ENCODE data around the gene CHEK1.

The CHEK1 gene

GRCh38 chr11:125674210-125674609 is 49.2 kb downstream of the CHEK1 start:
- Histone ChIP-seq H3K4me1 (ENCODE audit: control insufficient read depth, low read depth, low read length) (no peaks in the 10 kb centered on the region), H3K56ac (ENCODE audit: low read length) (no peak overlapping the region), H3K27ac (ENCODE audit: low read depth, low read length) (no peak overlapping the region), H3K9ac (ENCODE audit: low read length) (no peak overlapping the region), H3K79me2 (ENCODE audit: control insufficient read depth, insufficient read depth, low read length) (no peaks in the 10 kb centered on the region), H3K4ac (ENCODE audit: low read depth, low read length) (no peak overlapping the region), H2BK5ac (ENCODE audit: low read length) (no peak overlapping the region), H4K8ac (ENCODE audit: low read depth, low read length) (no peak overlapping the region), H3K23ac (ENCODE audit: low read length) (no peak overlapping the region), H3K27me3 (ENCODE audit: insufficient read depth, low read length, poor library complexity) (no peaks in the 10 kb centered on the region), H3K4me3 (ENCODE audit: low read length) (no peak overlapping the region), H2BK120ac (ENCODE audit: low read depth, low read length) (no peak overlapping the region), H3K18ac (ENCODE audit: low read length) (no peak overlapping the region), H2BK15ac (replicated peaks; ENCODE audit: low read depth) (no peak overlapping the region), H3K4me2 (ENCODE audit: low read length) (no peak overlapping the region), H3K79me1 (ENCODE audit: low read length) (no peaks in the 10 kb centered on the region), H3K36me3 (ENCODE audit: control insufficient read depth, insufficient read depth, low read length) (peaks cover 3% of the 10 kb centered on the region), H4K5ac (ENCODE audit: low read length) (no peak overlapping the region), H2AK5ac (ENCODE audit: low read length) (no peak overlapping the region)
- WGBS (ENCODE audit: extremely low coverage, insufficient coverage, low lambda C conversion rate) = no CpG with 5 or more reads among the region's 2 CpGs
- no peak for DNase-seq

GRCh38 chr11:125675196-125675595 is 50.2 kb downstream of the CHEK1 start:
- Histone ChIP-seq H3K36me3 (ENCODE audit: control insufficient read depth, insufficient read depth, low read length) (peaks cover 3% of the 10 kb centered on the region), H3K79me1 (ENCODE audit: low read length) (no peaks in the 10 kb centered on the region)

GRCh38 chr11:125679397-125679796 is 54.4 kb downstream of the CHEK1 start:
- Histone ChIP-seq H3K36me3 (ENCODE audit: control insufficient read depth, insufficient read depth, low read length) (peaks cover 3% of the 10 kb centered on the region), H3K79me2 (ENCODE audit: control insufficient read depth, insufficient read depth, low read length) (no peaks in the 10 kb centered on the region), H3K4me1 (ENCODE audit: control insufficient read depth, low read depth, low read length) (peaks cover 2% of the 10 kb centered on the region), H4K5ac (ENCODE audit: low read length) (no peak overlapping the region), H2BK120ac (ENCODE audit: low read depth, low read length) (no peak overlapping the region), H2BK5ac (ENCODE audit: low read length) (no peak overlapping the region), H3K4ac (ENCODE audit: low read depth, low read length) (no peak overlapping the region), H3K18ac (ENCODE audit: low read length) (no peak overlapping the region), H3K4me2 (ENCODE audit: low read length) (no peak overlapping the region), H3K9ac (ENCODE audit: low read length) (no peak overlapping the region), H4K8ac (ENCODE audit: low read depth, low read length) (no peak overlapping the region), H3K23ac (ENCODE audit: low read length) (no peak overlapping the region), H3K79me1 (ENCODE audit: low read length) (no peaks in the 10 kb centered on the region), H2BK15ac (replicated peaks; ENCODE audit: low read depth) (no peak overlapping the region), H3K27ac (ENCODE audit: low read depth, low read length) (no peak overlapping the region), H3K56ac (ENCODE audit: low read length) (no peak overlapping the region), H2AK5ac (ENCODE audit: low read length) (no peak overlapping the region), H3K27me3 (ENCODE audit: insufficient read depth, low read length, poor library complexity) (no peaks in the 10 kb centered on the region), H3K4me3 (ENCODE audit: low read length) (no peak overlapping the region)
- DNase-seq = no peak
- no CpG with 5 or more reads among the region's 4 CpGs for WGBS (ENCODE audit: extremely low coverage, insufficient coverage, low lambda C conversion rate)

More at GRCh38 chr11:125675196-125675595, 50.2 kb downstream of the CHEK1 start:
- H4K5ac ChIP-seq (ENCODE audit: low read length) = no peak overlapping the region
- no peak overlapping the region for H3K18ac ChIP-seq (ENCODE audit: low read length)
- H3K27ac ChIP-seq (ENCODE audit: low read depth, low read length) = no peak overlapping the region
- H3K79me2 ChIP-seq (ENCODE audit: control insufficient read depth, insufficient read depth, low read length) = no peaks in the 10 kb centered on the region
- DNase-seq = no peak
- peaks cover under 1% of the 10 kb centered on the region for H3K4me1 ChIP-seq (ENCODE audit: control insufficient read depth, low read depth, low read length)
- H3K56ac ChIP-seq (ENCODE audit: low read length) = no peak overlapping the region
- H2BK15ac ChIP-seq (replicated peaks; ENCODE audit: low read depth) = no peak overlapping the region
- no peak overlapping the region for H4K8ac ChIP-seq (ENCODE audit: low read depth, low read length)
- no peak overlapping the region for H2AK5ac ChIP-seq (ENCODE audit: low read length)
- no peaks in the 10 kb centered on the region for H3K27me3 ChIP-seq (ENCODE audit: insufficient read depth, low read length, poor library complexity)
- no peak overlapping the region for H3K4me3 ChIP-seq (ENCODE audit: low read length)
- H3K23ac ChIP-seq (ENCODE audit: low read length) = no peak overlapping the region
- no peak overlapping the region for H2BK120ac ChIP-seq (ENCODE audit: low read depth, low read length)
- no peak overlapping the region for H3K4me2 ChIP-seq (ENCODE audit: low read length)
- no peak overlapping the region for H3K4ac ChIP-seq (ENCODE audit: low read depth, low read length)
- no peak overlapping the region for H3K9ac ChIP-seq (ENCODE audit: low read length)
- H2BK5ac ChIP-seq (ENCODE audit: low read length) = no peak overlapping the region
- no CpG with 5 or more reads among the region's 2 CpGs for WGBS (ENCODE audit: extremely low coverage, insufficient coverage, low lambda C conversion rate)

GRCh38 chr11:125679837-125680236 is 54.9 kb downstream of the CHEK1 start:
- Histone ChIP-seq H3K18ac (ENCODE audit: low read length) (no peak overlapping the region), H3K27ac (ENCODE audit: low read depth, low read length) (no peak overlapping the region), H3K4me3 (ENCODE audit: low read length) (no peak overlapping the region), H3K56ac (ENCODE audit: low read length) (no peak overlapping the region), H3K36me3 (ENCODE audit: control insufficient read depth, insufficient read depth, low read length) (peaks cover 3% of the 10 kb centered on the region), H2BK5ac (ENCODE audit: low read length) (no peak overlapping the region), H3K4ac (ENCODE audit: low read depth, low read length) (no peak overlapping the region), H3K79me2 (ENCODE audit: control insufficient read depth, insufficient read depth, low read length) (no peaks in the 10 kb centered on the region), H3K79me1 (ENCODE audit: low read length) (no peaks in the 10 kb centered on the region), H3K4me2 (ENCODE audit: low read length) (no peak overlapping the region), H4K8ac (ENCODE audit: low read depth, low read length) (no peak overlapping the region), H3K4me1 (ENCODE audit: control insufficient read depth, low read depth, low read length) (peaks cover 2% of the 10 kb centered on the region), H2BK15ac (replicated peaks; ENCODE audit: low read depth) (no peak overlapping the region), H3K9ac (ENCODE audit: low read length) (no peak overlapping the region), H3K27me3 (ENCODE audit: insufficient read depth, low read length, poor library complexity) (no peaks in the 10 kb centered on the region), H4K5ac (ENCODE audit: low read length) (no peak overlapping the region), H3K23ac (ENCODE audit: low read length) (no peak overlapping the region), H2BK120ac (ENCODE audit: low read depth, low read length) (no peak overlapping the region), H2AK5ac (ENCODE audit: low read length) (no peak overlapping the region)
- no CpG with 5 or more reads among the region's 2 CpGs for WGBS (ENCODE audit: extremely low coverage, insufficient coverage, low lambda C conversion rate)
- no peak for DNase-seq

GRCh38 chr11:125680747-125681146 is 55.8 kb downstream of the CHEK1 start, which contains the start of gene ACRV1:
Gene ACRV1, minus strand, starts transcription at chr11:125680847. Its CDS starts 67 bp downstream, at chr11:125680780.
- no peak within 1 kb of the TSS for H3K23ac ChIP-seq (ENCODE audit: low read length)
- H2BK15ac ChIP-seq (replicated peaks; ENCODE audit: low read depth) = no peak within 1 kb of the TSS
- H3K9ac ChIP-seq (ENCODE audit: low read length) = no peak within 1 kb of the TSS
- no peak within 1 kb of the TSS for H2AK5ac ChIP-seq (ENCODE audit: low read length)
- DNase-seq = no peak
- H3K27me3 ChIP-seq (ENCODE audit: insufficient read depth, low read length, poor library complexity) = no peaks in the 10 kb centered on the region
- H4K8ac ChIP-seq (ENCODE audit: low read depth, low read length) = no peak within 1 kb of the TSS
- H3K4me3 ChIP-seq (ENCODE audit: low read length) = no peak within 1 kb of the TSS
- no peak within 1 kb of the TSS for H2BK5ac ChIP-seq (ENCODE audit: low read length)
- H3K4me1 ChIP-seq (ENCODE audit: control insufficient read depth, low read depth, low read length) = peaks cover 2% of the 10 kb centered on the region
- no peak within 1 kb of the TSS for H3K4ac ChIP-seq (ENCODE audit: low read depth, low read length)
- no peak within 1 kb of the TSS for H2BK120ac ChIP-seq (ENCODE audit: low read depth, low read length)
- no peak within 1 kb of the TSS for H3K4me2 ChIP-seq (ENCODE audit: low read length)
- no peak within 1 kb of the TSS for H3K18ac ChIP-seq (ENCODE audit: low read length)
- H3K36me3 ChIP-seq (ENCODE audit: control insufficient read depth, insufficient read depth, low read length) = peaks cover 3% of the 10 kb centered on the region
- no peak within 1 kb of the TSS for H4K5ac ChIP-seq (ENCODE audit: low read length)
- no peaks in the 10 kb centered on the region for H3K79me1 ChIP-seq (ENCODE audit: low read length)
- H3K27ac ChIP-seq (ENCODE audit: low read depth, low read length) = no peak within 1 kb of the TSS
- H3K79me2 ChIP-seq (ENCODE audit: control insufficient read depth, insufficient read depth, low read length) = no peaks in the 10 kb centered on the region
- no peak within 1 kb of the TSS for H3K56ac ChIP-seq (ENCODE audit: low read length)
- WGBS (ENCODE audit: extremely low coverage, insufficient coverage, low lambda C conversion rate) = no CpG with 5 or more reads among the region's 1 CpG

GRCh38 chr11:125685228-125685627 is 60.3 kb downstream of the CHEK1 start:
- H3K27ac ChIP-seq (ENCODE audit: low read depth, low read length) = no peak overlapping the region
- no peak overlapping the region for H2BK5ac ChIP-seq (ENCODE audit: low read length)
- peak; percentile 72 for DNase-seq
- H3K4me3 ChIP-seq (ENCODE audit: low read length) = no peak overlapping the region
- H3K4me1 ChIP-seq (ENCODE audit: control insufficient read depth, low read depth, low read length) = peaks cover 1% of the 10 kb centered on the region
- H3K79me2 ChIP-seq (ENCODE audit: control insufficient read depth, insufficient read depth, low read length) = no peaks in the 10 kb centered on the region
- no peaks in the 10 kb centered on the region for H3K27me3 ChIP-seq (ENCODE audit: insufficient read depth, low read length, poor library complexity)
- H2BK15ac ChIP-seq (replicated peaks; ENCODE audit: low read depth) = no peak overlapping the region
- no peak overlapping the region for H4K5ac ChIP-seq (ENCODE audit: low read length)
- H2AK5ac ChIP-seq (ENCODE audit: low read length) = no peak overlapping the region
- H3K18ac ChIP-seq (ENCODE audit: low read length) = no peak overlapping the region
- H3K56ac ChIP-seq (ENCODE audit: low read length) = no peak overlapping the region
- no peak overlapping the region for H3K9ac ChIP-seq (ENCODE audit: low read length)
- no peak overlapping the region for H3K4ac ChIP-seq (ENCODE audit: low read depth, low read length)
- H4K8ac ChIP-seq (ENCODE audit: low read depth, low read length) = no peak overlapping the region
- H3K4me2 ChIP-seq (ENCODE audit: low read length) = no peak overlapping the region
- no peaks in the 10 kb centered on the region for H3K79me1 ChIP-seq (ENCODE audit: low read length)
- no peak overlapping the region for H2BK120ac ChIP-seq (ENCODE audit: low read depth, low read length)
- WGBS (ENCODE audit: extremely low coverage, insufficient coverage, low lambda C conversion rate) = 100% methylated on average over 1 of the region's 9 CpGs
- no peaks in the 10 kb centered on the region for H3K36me3 ChIP-seq (ENCODE audit: control insufficient read depth, insufficient read depth, low read length)
- no peak overlapping the region for H3K23ac ChIP-seq (ENCODE audit: low read length)

Measured in mesendoderm (in vitro differentiated cells).